HFFc6 (cell line): ENCODE results near the gene ERAP2. TPM values are rescaled to one million over a fixed set of nuclear protein-coding genes. Genes with fewer than 3 reads are reported as not detected.
A peak's percentile ranks its signal among the peaks of the same experiment; 100 is the strongest.
"Not testable (repeated sequence)": the region's sequence is repeated elsewhere in the genome, so short reads cannot be mapped to it uniquely, and the experiment has no call there.

ENCODE experiments used
- DNase-seq: peaks from one replicate; pipeline ENCODE4 v3.0.0-alpha.2; 2018
- H3K27ac Mint-ChIP-seq: 2 replicates; pipeline ENCODE4 v1.8.0; 2020; ENCODE audit warnings: mild to moderate bottlenecking, mixed read lengths
- H3K27me3 Mint-ChIP-seq: 2 replicates; pipeline ENCODE4 v1.8.0; 2021; ENCODE audit warnings: mild to moderate bottlenecking, moderate library complexity, mixed read lengths; ENCODE audit not compliant: insufficient read depth
- H3K36me3 Mint-ChIP-seq: 2 replicates; pipeline ENCODE4 v1.8.0; 2021; ENCODE audit warnings: low read depth, mixed read lengths
- H3K4me1 Mint-ChIP-seq: 2 replicates; pipeline ENCODE4 v1.8.0; 2020; ENCODE audit warnings: low read depth, mixed read lengths
- H3K4me3 Mint-ChIP-seq: 2 replicates; pipeline ENCODE4 v1.8.0; 2020; ENCODE audit warnings: mild to moderate bottlenecking, moderate library complexity, mixed read lengths
- H3K9me3 Mint-ChIP-seq: 2 replicates; pipeline ENCODE4 v1.8.0; 2020; ENCODE audit warnings: mild to moderate bottlenecking, mixed read lengths
- total RNA-seq, 6 experiments: library from RNA; stranded (reverse); fragmentation: NEBNext Ultra II Directional; extraction: Animal tissue kit (Norgen Biotek cat#: 25700); gene quantifications; 2 replicates in 1 of 6; 3 replicates in 5 of 6; pipeline ENCODE4 v1.2.3, GENCODE V29; 2021
- TF ChIP-seq, protein P1 (sequence below): fragments of 200-600 bp; sonication (generic); IDR thresholded peaks from 2 replicates; pipeline ENCODE4 v1.5.0; 2021; ENCODE audit warnings: antibody characterized with exemption, mild to moderate bottlenecking

Gene ERAP2
- total RNA-seq, 6 experiments from 2014 or later = 0.97 to 2.6 (median 1.5) TPM

DNA sequence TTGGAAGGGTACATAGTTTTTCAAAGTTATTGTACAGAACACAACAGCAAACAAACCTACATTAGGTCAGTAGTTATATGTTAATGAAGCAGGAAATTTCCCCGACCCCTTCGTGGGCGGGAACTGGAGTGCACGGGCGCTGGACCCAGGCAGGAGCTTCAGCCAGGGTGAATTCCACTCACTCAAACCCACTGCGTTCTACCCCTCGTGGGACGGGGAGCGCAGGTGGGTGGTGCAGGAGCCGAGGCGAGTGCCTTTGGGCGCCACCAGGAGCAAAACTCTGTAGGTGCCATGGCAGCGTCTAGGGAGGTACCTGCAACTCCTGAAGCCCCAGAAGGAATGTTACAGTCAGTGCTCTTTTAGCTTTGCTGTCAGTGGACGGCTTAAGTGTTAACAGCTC is 39.0 kb upstream of the ERAP2 start:
- Mint-ChIP-seq H3K9me3 (no peaks in the 10 kb centered on the region), H3K4me1 (no peaks in the 10 kb centered on the region; the same call in 1 of the 2 replicates), H3K27me3 (no peaks in the 10 kb centered on the region), H3K36me3 (no peaks in the 10 kb centered on the region), H3K27ac (no peak overlapping the region), H3K4me3 (no peak overlapping the region)
- TF ChIP-seq, protein P1, sequence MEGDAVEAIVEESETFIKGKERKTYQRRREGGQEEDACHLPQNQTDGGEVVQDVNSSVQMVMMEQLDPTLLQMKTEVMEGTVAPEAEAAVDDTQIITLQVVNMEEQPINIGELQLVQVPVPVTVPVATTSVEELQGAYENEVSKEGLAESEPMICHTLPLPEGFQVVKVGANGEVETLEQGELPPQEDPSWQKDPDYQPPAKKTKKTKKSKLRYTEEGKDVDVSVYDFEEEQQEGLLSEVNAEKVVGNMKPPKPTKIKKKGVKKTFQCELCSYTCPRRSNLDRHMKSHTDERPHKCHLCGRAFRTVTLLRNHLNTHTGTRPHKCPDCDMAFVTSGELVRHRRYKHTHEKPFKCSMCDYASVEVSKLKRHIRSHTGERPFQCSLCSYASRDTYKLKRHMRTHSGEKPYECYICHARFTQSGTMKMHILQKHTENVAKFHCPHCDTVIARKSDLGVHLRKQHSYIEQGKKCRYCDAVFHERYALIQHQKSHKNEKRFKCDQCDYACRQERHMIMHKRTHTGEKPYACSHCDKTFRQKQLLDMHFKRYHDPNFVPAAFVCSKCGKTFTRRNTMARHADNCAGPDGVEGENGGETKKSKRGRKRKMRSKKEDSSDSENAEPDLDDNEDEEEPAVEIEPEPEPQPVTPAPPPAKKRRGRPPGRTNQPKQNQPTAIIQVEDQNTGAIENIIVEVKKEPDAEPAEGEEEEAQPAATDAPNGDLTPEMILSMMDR = no peak
- DNase-seq = no peak

DNA sequence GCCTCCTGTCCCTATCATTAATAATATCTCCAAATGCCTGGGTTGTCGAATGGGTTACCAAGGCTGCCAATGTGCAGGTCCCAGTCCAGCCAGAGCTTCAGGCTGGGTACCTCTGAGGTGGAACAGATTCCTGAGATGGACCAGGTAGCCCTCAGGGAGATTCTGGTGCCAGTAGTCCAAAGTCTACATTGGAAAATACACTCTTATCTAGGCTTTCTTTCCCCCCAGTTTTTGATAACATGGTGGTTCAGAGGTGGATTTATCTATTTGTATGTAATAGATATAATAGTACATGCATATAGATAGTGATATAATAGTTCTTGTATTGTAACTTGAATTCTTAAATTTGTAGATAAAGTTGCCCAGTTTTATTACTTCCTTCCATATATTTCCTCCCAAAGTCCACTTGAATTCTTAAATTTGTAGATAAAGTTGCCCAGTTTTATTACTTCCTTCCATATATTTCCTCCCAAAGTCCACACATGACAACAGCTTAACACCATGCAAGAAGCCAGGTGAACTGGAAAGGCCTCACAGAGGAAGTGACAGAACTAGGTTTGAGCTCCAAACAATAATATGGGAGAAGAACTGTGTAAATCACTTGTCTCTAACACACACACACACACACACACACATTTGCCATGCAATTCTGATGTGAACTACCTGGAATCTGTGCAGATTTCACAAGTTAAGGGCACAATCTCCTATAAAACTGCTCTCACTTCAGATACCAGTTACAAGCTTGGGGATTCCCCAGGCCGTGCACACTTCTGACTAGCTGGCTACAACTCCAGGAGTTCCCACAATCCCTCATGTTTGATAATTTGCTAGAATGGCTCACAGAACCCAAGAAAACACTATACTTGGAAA is 37.9 kb upstream of the ERAP2 start:
- H3K27me3 Mint-ChIP-seq = no peaks in the 10 kb centered on the region
- H3K9me3 Mint-ChIP-seq = no peaks in the 10 kb centered on the region
- no peaks in the 10 kb centered on the region for H3K36me3 Mint-ChIP-seq
- no peak for DNase-seq
- H3K27ac Mint-ChIP-seq = no peak overlapping the region
- TF ChIP-seq, protein P1 = no peak
- H3K4me3 Mint-ChIP-seq = no peak overlapping the region
- no peaks in the 10 kb centered on the region; the same call in 1 of the 2 replicates for H3K4me1 Mint-ChIP-seq

DNA sequence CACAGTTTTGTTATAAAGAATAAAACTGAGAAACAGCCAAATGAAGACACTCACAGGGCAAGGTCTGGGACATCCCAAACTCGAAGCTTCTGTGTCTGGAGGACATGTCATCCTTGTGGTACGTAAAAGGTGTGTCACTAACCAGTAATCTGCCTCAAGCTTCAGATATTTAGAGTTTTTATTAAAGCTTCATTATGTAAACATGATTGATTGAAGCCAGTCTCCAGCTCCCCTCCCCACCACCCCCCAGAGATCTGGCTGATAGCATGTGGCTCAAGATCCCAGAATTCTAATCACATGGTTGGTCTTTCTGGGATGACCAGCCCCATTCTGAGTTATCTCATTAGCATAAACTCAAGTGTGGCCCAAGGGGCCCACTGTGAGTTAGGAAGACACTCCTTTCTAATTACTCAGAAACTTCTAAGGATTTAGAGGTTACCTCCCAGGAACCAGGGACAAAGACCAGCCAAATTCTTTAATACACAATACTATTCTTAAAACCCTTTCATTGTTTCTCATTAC is 37.2 kb upstream of the ERAP2 start:
- TF ChIP-seq, protein P1 = no peak
- H3K4me3 Mint-ChIP-seq = no peak overlapping the region
- DNase-seq = no peak
- H3K27ac Mint-ChIP-seq = no peak overlapping the region
- no peaks in the 10 kb centered on the region for H3K27me3 Mint-ChIP-seq
- H3K4me1 Mint-ChIP-seq = peaks cover 3% of the 10 kb centered on the region
- no peaks in the 10 kb centered on the region for H3K36me3 Mint-ChIP-seq
- H3K9me3 Mint-ChIP-seq = no peaks in the 10 kb centered on the region

DNA sequence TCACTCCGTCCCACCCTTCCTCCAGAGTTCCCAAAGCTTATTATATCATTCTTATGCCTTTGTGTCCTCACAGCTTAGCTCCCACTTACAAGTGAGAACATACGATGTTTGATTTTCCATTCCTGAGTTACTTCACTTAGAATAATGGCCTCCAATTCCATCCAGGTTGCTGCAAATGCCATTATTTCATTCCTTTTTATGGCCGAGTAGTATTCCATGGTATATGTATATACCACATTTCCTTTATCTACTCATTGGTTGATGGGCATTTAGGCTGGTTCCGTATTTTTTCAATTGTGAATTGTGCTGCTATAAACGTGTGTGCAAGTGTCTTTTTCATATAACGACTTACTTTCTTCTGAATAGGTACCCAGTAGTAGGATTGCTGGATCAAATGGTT is 34.4 kb upstream of the ERAP2 start:
- H3K36me3 Mint-ChIP-seq, H3K27me3 Mint-ChIP-seq, H3K27ac Mint-ChIP-seq, DNase-seq, H3K4me3 Mint-ChIP-seq, H3K9me3 Mint-ChIP-seq: not testable (repeated sequence)
- peaks cover 11% of the 10 kb centered on the region for H3K4me1 Mint-ChIP-seq

DNA sequence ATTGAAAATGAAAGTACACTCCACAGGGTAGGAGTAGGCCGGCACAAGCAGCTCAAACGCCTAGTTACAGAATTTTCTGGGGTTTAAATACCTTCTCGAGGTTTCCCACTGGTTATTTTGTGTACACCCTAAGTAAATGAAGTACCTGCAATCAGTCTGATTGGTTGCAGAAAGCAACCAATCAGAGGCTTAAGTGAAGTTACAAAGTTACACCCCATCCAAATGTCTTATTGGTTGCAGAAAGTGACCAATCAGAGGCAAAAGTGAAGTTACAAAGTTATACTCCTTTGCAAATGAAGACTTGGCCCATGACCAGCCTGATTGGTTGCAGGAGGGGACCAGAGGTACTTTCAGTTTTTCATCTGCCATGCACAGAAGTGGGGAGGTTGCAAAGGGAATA is 33.2 kb upstream of the ERAP2 start:
- TF ChIP-seq, protein P1 = no peak
- H3K4me1 Mint-ChIP-seq = peaks cover 11% of the 10 kb centered on the region
- H3K27ac Mint-ChIP-seq = no peak overlapping the region
- peak overlapping the region; percentile 17; the same call in 1 of the 2 replicates for H3K4me3 Mint-ChIP-seq
- no peaks in the 10 kb centered on the region; the same call in 1 of the 2 replicates for H3K9me3 Mint-ChIP-seq
- no peak for DNase-seq
- H3K27me3 Mint-ChIP-seq = peaks cover 5% of the 10 kb centered on the region; the same call in 1 of the 2 replicates
- H3K36me3 Mint-ChIP-seq = no peaks in the 10 kb centered on the region

DNA sequence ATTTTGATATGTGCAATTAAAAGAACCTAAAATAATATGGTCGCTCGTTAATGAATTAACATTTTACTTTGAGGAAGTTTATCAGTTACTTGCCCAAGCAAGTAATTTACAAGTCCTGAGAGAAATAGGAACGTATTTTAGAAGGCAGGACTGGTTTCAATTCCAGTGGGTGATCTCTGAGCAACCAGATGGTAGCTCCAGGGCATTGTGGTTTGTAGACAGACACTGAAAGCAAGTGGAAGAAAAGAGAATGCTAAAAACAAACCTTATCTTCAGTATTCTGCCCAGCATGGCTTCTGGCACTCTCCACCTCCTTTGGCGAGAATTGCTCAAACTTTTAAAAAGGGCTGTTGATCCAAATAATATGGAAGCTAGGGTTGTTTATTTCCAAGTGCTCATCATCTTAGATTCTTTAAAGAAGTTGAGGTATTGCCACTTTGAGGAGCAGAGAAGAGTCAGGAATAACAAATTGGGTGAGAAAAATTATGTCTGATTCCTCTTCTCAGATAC is 31.8 kb upstream of the ERAP2 start:
- peaks cover 14% of the 10 kb centered on the region for H3K9me3 Mint-ChIP-seq
- peak; percentile 57 for DNase-seq

More for the DNA sequence above, 31.8 kb upstream of the ERAP2 start:
- Mint-ChIP-seq H3K4me1 (peaks cover 11% of the 10 kb centered on the region), H3K27ac (no peak overlapping the region), H3K27me3 (peaks cover 12% of the 10 kb centered on the region), H3K4me3 (no peak overlapping the region), H3K36me3 (peaks cover 4% of the 10 kb centered on the region; the same call in 1 of the 2 replicates)
- TF ChIP-seq, protein P1 = no peak
